Measurements from ENCODE around the gene CDH2.

CDH2 gene

DNA sequence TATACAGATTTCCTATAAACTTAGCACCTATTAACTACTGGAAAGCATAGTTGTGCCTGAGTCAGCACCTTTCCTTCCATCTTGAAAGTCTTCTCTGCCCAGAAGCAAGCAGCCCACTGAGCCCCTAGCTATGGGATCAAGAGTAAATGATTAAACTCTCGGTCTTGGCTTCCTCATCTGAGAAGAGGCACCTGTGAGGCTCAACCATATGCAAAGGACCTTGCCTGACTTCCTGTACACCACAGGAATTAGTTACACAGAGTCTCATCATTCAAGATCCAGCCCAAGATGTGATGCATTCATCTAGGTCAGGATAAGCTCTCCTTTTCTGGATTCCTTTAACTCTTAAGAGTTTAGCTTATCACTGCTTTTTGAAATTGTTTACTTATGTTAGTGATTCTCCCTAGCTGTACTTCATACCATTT is 96.0 kb downstream of the CDH2 start:
- DNase-seq = no peak

DNA sequence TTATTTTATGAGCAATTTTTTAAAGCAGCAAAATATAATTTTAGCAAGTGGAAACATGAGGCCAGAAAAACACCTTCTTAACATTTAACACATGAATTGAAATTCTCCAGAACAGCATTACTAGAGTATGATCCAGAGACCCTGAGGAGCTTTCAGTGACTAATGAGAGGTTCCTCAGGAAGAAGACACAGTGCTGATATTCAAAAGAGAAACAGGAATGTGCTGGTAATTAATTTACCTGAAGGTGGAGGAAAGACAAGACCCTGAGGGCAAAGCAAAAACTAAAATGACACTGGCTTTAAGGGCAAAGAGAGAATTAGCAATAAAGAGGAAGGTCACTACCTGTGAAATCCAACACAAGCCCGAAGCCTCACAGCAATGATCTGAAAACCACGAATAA is 97.0 kb downstream of the CDH2 start:
- DNase-seq = no peak

DNA sequence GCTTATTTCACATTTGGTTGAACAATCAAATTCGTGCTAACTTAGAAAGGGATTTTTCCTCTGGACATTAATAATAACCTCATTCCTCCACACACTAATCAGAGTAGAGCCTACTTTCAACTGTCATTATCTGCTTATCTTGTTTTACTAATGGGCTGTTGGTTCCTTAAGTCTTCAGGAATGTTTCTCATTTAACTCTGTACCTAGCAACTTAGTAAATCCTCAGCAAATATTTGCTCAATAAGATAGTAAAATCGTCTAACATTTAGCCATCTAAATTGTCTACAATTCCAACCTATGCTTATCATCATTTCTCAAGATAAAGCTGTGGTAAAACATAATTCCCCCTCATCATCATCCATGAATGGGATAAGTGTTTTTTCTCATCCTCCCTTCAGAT is 98.1 kb downstream of the CDH2 start:
- DNase-seq = no peak

DNA sequence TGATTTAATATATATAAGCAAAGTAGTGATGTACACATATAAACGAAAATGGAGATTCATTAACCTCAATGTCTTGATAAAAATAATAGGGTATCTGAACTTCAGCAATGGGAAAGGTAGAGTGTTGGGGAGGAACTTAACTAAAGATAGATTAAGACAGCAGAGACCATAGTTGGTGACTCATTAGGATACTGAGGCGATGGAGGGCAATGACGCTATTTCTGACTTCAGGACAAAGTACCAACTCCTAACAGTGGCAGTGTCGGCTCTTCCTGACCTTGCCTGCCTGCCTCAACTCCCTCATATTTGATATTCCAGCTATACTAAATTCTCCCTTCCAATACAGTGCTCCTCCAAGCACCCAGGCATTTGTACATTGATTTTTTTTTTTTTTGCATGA is 98.6 kb downstream of the CDH2 start:
- DNase-seq = no peak

DNA sequence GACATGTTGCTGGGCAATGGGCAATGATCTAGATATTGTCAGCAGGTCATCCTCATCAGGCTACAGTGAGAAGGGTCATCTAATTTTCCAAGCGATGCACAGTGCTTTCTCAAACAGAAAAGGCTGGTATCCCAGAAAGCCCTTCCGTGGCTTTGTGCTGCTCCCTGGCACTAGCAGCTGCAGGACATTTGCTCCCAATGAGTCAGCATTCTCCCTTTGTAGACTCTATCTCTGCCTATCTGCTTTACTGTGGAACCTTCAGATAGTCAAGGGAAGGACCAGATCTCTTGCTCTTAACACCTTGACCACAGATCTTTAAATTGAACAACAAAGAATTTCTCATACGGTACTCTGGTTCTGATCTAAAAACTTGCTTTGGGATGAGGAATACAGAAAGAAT is 101.4 kb downstream of the CDH2 start:
- no peak for DNase-seq

DNA sequence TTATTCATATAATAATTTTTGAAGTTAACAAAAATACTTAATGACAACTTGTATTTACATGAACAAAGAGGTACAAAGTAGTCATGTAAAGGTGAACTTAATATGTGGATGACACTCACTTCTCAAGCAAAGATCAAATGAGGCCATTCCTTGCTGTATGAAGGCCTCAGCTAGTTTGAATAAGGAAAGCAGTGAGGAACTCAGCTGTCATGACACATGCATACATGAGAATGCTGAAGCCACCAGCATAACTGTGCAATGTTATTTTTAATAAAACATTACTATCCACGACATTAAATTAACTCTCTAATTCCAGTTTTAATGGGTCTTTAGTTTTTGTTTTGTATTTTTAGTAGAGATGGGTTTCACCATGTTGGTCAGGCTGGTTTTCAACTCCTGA is 102.9 kb downstream of the CDH2 start:
- no peak for DNase-seq

DNA sequence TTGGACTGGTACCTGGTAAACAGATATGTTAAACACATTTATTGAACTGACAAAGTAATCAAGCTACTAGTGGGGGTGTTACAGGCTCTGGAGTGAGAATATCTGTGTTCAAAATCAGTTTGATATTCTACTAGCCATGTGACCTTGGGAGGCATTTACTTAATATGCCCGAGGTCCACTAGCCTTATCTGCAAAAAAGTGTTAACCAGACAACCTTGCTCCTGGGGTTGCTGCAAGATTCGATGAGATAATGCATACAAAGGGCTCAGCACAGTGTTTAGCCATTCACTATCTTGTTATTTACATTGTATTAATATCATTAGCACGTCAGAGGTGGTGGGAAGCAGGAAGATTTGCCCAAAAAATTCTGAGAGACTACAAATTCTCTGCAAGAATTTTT is 103.3 kb downstream of the CDH2 start:
- DNase-seq = no peak

DNA sequence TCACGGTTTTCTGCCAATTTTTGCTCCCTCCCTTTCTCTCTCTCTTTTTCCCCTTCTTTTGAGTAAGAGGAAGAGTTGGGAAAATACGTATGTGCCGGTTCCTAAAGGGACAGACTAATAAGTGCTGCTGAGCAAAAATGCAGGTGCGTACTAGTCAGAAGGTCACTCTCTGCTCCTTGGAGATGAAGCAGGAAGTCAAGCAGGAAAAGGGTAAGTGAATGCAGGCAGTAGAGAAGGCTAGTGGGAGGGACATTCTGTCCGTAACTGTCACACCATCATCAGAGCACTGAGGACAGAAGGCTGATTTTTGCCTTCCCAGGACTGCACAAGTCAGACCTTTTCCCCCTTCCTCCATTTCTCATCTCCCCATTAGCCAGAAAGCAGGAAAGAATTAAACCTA is 105.7 kb downstream of the CDH2 start:
- no peak for DNase-seq

DNA sequence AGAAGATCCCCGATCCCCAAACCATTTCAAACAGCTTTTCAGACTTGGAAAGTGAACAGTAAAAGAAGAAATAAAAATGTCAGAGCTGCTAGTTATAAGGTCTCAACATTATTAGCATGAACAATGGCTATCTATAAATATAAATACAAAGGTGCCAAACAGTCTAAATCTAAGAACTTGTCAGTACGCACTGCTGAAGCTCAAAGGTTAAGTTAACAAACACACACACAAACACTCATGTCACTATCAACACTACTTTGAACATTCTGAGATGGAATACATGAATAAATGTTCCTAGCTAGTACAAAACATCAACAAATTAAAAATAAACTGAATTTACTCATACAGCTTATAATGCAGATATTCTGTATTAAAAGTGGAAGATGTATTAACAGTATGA is 108.7 kb downstream of the CDH2 start:
- DNase-seq = no peak

DNA sequence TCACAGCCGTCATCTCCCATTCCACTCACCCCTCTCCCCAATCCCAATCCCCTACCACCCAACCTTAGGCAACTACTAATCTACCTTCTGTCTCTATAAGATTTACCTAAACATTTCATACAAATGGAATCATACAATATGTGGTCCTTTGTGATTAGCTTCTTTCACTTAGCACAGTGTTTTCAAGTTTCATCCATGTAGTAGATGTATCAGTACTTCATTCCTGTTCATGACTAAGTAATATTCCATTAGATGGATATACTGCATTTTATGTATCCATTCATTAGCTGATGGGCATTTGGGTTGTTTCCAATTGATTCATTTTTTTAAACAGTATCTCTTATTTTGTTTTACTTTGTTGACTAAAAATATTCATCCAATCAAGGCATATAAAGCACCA is 109.6 kb downstream of the CDH2 start:
- DNase-seq = no peak

DNA sequence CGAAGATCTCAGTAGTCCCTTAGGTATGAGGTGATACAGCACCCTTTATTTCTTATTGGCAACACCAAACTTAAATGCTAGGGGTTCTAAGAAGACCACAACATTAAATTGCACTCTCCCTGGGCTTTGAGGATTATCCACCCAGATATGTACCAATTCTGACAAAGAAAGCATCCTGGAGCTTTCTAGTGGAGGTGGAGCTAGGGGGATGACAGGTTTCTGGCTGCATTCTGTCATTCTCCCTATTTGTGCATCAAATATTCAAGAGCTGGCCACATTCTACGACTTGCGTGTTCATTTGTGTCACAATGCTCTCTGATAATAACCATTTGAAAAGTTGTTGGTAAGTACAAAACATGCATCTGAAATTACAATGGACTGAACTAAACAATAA is 111.1 kb downstream of the CDH2 start:
- no peak for DNase-seq

DNA sequence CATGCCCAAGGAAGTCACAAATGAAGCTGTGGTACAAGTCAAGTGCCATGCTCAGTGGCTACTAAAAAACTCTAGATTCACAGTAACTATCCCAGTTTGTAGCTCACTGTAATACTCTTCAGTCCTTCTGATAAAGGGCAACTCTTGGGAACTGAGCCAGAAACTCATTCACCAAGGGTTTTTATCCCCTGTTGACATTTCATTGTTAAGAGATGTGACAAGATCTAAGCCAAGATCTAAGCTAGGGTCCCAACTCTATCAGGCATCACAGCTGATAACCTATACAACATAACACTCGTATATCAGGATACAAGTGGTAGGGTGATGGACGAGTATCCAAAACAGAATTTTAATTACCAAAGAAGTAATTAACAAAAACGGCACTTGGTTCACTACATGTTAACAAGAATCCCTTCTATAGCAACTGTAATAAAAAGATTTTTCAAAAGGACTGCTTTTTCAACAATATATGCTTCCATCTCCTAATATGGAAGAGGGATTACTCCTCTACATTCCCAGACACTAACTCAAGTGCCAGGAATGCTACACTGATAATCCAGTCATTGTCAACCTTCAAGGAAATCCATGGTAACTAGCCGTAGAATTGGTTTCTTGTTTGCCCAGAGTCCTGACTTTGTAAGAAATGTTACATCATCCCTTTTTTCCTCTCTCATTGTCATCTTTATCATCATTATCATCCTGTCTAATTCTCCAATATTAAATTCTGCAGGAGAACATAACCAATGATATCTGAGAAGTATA is 111.7 kb downstream of the CDH2 start:
- DNase-seq = no peak

DNA sequence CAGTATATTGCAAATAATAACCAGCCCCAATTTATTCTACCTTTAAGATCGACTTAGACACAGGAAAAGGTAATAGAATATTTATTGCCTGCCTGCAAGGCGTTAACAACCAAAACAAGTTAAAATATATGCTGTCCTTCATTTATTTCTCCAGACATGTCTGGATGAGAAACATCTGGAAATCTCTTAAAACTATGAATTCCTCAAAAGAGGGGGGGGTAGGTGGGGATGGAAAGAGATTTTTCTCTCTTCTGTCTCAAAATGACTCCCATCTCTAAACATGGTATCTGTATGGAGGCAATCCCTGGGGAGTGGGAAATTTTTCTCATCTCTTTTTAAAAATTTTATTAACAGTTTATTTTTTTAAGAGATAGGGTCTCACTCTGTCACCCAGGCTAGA is 113.0 kb downstream of the CDH2 start:
- no peak for DNase-seq

DNA sequence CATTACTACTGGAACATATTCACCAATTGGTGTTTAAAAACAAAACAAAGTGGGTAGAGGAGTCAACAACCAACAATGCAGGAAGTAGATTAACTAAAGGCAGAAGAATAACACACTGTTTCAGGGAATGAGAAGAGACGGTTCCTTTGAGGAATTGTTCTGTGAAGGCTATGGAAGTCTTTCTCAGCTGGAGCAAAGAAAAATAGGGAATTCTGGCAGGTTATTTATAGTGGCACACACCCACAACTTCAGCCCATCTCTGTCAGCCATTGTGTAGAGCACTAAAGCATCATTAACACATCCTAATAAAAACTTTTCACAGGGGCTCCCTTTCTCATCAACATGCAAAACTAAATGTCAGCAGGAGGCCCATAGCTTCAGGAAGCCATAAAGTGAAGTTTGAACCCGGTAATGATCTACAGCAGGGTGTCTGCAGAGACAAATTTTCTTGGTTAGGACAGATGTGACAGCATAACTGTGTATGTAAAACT is 113.6 kb downstream of the CDH2 start:
- DNase-seq = no peak

DNA sequence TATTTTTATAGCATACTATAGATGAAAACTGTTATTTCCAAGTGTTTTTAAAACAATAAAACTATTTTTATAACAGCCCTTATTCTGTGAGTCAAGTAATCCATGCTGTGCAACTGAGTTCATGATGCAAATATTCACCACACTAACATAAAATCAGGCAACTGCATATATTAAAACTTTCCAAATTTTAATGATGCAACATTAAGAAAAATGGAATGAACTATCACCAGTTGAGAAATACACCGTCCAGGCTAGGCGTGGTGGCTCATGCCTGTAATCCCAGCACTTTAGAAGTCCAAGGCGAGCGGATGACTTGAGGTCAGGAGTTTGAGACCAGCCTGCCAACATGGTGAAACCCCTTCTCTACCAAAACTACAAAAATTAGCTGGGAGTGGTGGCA is 114.5 kb downstream of the CDH2 start:
- DNase-seq = no peak

DNA sequence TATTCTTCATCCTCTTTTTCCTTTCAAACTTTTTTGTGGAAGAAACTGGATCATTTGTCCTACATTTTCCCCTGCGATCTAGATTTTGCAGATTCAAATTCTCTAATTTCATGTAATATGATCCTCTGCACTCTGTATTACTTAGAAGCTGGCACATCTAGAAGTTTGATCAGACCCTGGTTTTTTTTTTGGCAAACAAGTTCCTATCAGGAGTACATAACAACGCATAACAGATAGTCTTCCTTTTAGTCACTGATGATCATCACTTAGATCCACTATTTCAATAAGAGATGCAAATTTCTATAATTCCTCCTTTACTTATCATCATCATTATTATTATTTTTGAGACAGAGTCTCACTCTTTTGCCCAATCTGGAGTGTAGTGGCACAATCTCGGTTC is 117.1 kb downstream of the CDH2 start:
- DNase-seq = no peak

DNA sequence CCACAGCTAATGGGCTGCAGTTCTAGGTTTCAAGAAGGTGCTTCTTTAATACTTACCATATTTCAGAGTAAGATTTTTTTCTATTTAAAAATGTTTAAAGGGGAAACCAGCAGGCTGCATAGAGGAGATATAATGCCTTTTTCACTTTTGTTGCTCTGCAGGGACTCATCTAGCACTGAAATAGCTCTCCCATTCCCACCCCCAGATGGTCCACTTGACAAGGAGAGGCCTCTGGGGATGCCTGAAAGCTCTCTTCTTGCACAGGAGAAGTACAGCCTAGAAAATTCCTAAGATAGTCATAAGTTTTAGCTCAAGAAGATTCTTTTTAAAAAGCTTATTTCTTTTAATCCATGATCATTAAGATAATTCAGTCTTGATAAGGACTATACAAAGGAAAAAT is 126.4 kb downstream of the CDH2 start:
- no peak for DNase-seq

DNA sequence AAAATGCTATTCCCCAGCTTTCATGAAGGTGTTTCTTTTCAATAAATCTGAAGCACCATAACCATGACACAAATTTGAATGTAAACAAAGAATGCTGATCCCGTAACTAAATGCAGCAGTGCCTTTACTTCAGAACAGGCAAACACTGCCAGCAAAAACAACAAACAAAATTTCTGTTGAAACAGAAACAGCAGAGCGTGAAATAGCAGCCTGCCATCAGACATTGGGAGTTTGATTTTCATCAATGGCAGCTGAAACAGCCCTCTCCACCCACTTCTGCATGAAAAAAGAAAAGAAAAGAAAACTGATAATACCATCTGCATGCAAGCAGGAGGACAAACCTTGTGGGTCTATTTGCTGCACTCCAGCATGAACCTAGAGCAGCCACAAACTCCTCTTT is 128.3 kb downstream of the CDH2 start:
- no peak for DNase-seq

DNA sequence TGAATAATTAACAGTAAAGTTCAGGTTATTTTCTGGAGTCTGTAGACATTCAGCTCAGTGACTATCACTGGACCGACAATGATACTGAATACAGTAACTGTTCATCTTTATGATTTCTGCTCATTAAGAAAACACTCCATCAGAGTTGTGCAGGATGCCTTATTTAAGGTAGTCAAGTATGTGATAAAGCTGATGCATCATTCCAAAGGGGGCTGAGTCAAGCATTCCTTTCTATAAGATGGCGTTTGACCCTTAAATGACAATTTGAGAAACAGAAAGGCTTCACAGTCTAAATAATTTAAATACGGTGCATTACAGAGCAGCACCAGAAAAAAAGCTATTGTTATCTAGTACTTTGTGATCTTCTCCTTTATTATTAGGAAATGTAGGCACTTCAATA is 131.1 kb downstream of the CDH2 start:
- no peak for DNase-seq

DNA sequence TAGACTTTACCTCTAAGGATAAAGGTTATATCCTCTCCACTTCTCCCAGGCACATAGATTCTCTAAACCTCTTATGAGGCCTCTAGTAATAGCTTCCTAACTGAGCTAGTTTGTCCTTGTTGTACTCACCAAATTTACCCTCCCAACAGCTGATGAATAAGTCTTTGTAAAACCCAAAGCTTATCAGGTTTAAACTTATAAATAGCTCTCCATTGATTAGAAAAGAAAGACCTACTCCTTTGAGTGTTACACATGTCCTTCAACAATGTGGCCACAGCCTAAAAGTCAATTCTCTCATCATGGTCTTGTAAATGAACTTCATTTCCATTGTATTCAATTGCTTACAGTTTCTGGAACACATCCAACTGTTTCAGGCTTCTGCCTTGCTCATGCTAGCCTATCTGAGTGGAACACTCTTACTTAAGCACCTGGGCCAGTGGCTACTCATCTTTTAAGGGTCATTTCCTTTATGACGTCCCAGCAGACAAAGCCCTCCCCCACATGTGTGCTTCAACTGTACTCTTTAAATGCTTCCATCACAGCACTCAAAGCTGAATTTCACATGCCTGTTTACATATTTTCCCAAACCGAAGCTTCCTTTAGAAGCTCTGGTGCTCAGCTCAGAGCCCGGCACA is 131.6 kb downstream of the CDH2 start:
- DNase-seq = no peak

DNA sequence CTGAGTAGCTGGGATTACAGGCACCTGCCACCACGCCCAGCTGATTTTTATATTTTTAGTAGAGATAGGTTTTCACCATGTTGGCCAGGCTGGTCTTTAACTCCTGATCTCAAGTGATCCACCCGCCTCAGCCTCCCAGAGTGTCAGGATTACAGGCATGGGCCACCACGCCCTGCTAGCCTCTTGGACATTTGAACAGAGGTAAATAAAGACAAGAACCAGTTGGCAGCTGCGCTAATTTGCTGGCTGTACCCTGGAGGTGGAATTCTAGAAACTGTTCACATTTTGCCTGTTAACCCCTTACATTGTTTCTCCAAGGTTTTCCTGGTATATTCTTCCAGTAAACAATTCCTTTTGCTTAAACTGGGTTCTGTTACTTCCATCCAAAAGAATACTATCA is 132.9 kb downstream of the CDH2 start:
- no peak for DNase-seq

DNA sequence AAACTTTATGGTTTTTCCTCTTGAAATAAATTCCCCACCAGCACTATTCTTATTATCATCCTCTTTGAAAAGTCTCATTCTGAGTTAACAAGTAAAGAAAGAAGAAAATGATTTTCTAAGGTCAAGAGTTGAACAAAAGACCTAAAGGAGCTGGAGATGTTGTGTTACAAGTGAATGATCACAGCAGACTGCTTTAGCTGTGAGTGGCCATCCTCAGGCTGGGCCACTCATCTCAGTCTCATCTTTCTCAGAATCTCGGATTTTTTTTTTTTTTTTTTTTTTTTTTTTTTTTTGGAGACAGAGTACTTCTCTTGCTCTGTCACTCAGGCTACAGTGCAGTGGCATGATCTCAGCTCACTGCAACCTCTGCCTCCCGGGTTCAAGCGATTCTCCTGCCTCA is 133.3 kb downstream of the CDH2 start:
- DNase-seq = no peak

DNA sequence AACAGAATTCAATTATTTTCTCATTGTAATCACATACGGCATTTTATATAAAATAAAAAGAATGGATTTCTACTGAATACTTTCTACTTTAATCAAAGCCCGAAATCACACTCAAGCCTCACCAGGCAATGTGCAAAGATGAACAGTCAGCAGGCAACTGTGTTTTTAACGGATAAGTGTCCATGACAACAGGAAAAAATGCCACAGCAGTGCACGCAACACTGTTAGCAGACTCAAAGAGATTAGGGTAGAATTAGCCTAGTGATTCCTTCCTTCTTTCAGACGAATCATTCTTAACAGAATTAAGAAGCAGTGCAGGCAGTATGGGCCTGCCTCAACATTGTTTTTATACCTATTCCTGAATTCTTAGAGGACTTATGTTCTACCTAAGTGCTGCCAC is 135.6 kb downstream of the CDH2 start:
- no peak for DNase-seq

DNA sequence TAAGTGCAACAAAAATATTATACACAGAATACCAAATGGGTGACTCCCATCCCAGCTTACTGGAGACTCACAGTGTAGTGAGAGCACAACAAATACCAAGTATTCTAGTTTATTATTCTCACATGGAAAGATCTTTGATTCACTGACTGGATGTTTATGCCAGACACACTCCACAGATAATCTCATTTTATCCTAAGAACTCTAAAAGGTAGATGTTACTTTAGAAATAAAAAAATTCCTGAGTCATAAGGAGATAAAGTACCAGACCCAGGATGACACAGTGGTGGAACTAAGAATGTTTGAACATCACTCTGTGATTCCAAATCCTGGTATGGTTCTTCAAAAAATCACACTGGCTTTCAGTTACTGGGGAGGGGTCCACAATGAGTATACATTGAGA is 136.2 kb downstream of the CDH2 start:
- no peak for DNase-seq

DNA sequence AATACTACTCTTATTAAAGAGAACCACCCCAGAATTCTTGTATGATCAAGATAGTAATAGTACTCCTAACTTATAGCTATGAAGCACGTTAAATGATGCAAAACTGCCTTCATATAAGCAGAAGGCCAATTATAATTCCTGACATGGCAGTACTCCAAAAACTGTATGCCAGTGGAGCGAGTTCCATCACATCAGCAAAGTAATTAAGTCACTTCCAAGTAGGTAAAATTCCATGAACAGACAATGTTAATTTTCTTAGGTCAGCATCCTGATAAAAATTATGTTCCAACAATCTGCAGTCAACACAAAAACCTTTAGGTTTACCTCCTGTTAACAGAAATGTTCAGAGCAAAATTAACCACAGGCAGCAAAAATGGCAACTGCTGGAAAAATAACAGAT is 136.7 kb downstream of the CDH2 start:
- DNase-seq = no peak

All from activated naive CD4-positive, alpha-beta T cell (primary cell).